SK-N-SH treated with all-trans-retinoic acid at 6 μM for 48 hours (cell line): Measurements from ENCODE around the gene CDX1.

ENCODE experiments used
- CSDC2 ChIP-seq: fragments of 250-450 bp; sonication (Bioruptor Pico); IDR thresholded peaks from 2 replicates; pipeline ENCODE4 v1.5.0; 2020; ENCODE audit warnings: mild to moderate bottlenecking, moderate library complexity
- OSR1 ChIP-seq: fragments of 250-450 bp; sonication (Bioruptor Pico); IDR thresholded peaks from 2 replicates; pipeline ENCODE4 v1.8.0; 2022; ENCODE audit warnings: moderate library complexity, mild to moderate bottlenecking, inconsistent platforms
- ZFP30 ChIP-seq: fragments of 450-650 bp; formaldehyde crosslinking; IDR thresholded peaks from 2 replicates; pipeline ENCODE4 v1.5.0; 2022; ENCODE audit warnings: mild to moderate bottlenecking, moderate library complexity

DNA sequence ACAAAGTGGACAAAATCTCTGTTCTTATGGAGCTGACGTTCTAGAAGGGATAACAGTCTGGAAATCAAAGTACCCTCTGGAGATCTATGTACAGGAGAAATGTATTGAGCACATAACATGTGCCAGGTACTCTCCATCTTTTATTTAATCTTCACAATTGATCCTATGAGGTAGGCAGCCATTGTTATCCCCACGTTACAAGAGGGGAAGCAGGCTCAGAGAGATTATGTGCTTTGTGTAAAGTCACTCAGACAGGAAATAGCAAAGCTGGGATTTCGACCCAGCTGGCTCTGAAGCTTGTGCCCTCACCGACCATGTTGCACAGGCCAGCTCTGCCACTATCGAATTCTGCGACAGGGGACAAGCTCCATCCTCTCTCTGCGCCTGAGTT, 32.4 kb upstream of the CDX1 start:
- TF ChIP-seq CSDC2 (no peak), ZFP30 (no peak), OSR1 (CRISPR knock-in tag) (no peak)
